Right atrium auricular region (tissue), 2 donors: ENCODE data around the gene ITPRID2. TPM values are rescaled to one million over a fixed set of nuclear protein-coding genes. Genes with fewer than 3 reads are reported as not detected.

Experiments
- DNase-seq: peaks from one replicate; pipeline ENCODE4 v3.0.0-alpha.2; 2019; ENCODE audit warnings: low spot score
- H3K27ac ChIP-seq, 2 donors: fragments of 200-600 bp; sonication (generic); 1 replicate in 1 of 2; 2 replicates in 1 of 2; pipeline ENCODE4 v1.5.1; 2016 to 2019
- H3K27me3 ChIP-seq, 2 donors: fragments of 200-600 bp; sonication (generic); one replicate each; pipeline versions ENCODE4 v1.5.1 to v1.6.0; 2017 to 2019
- H3K36me3 ChIP-seq: fragments of 200-600 bp; sonication (generic); one replicate; pipeline ENCODE4 v1.5.1; 2016
- H3K4me1 ChIP-seq, 2 donors: fragments of 200-600 bp; sonication (generic); one replicate each; pipeline versions ENCODE4 v1.5.1 to v1.6.0; 2017 to 2019
- H3K4me3 ChIP-seq, 2 donors: fragments of 200-600 bp; sonication (generic); 1 replicate in 1 of 2; 2 replicates in 1 of 2; pipeline ENCODE4 v1.5.1; 2017 to 2019; ENCODE audit warnings: mild to moderate bottlenecking in 1 of 2, moderate library complexity in 1 of 2
- H3K9me3 ChIP-seq, 2 donors: fragments of 200-600 bp; sonication (generic); one replicate each; pipeline ENCODE4 v1.5.1; 2019
- CTCF ChIP-seq, 2 donors: fragments of 200-600 bp; sonication (generic); IDR thresholded peaks; one replicate each; pipeline ENCODE4 v1.5.1; 2019; ENCODE audit warnings: antibody characterized with exemption in 2 of 2
- total RNA-seq, 2 donors: library from RNA; depleted of rRNA; stranded (reverse); fragments of >200 nt; gene quantifications; one replicate each; pipeline ENCODE4 v1.1.0, GENCODE V29; 2016

ITPRID2 gene
- total RNA-seq, 2 donors from 2014 or later: 52.0 to 56.5 TPM

- no peak for TF ChIP-seq CTCF (IDR thresholded peaks at IDR 0.05)
- no peak overlapping the region for H3K27ac ChIP-seq
- H3K9me3 ChIP-seq: no peaks in the 10 kb centered on the region
- H3K27me3 ChIP-seq: no peaks in the 10 kb centered on the region
- H3K4me3 ChIP-seq: no peak overlapping the region
- no peaks in the 10 kb centered on the region for H3K4me1 ChIP-seq
- DNase-seq: no peak
- no peaks in the 10 kb centered on the region for H3K36me3 ChIP-seq
Observed at GRCh38 chr2:181862583-181863281, 28.8 kb upstream of the ITPRID2 start.

DNA sequence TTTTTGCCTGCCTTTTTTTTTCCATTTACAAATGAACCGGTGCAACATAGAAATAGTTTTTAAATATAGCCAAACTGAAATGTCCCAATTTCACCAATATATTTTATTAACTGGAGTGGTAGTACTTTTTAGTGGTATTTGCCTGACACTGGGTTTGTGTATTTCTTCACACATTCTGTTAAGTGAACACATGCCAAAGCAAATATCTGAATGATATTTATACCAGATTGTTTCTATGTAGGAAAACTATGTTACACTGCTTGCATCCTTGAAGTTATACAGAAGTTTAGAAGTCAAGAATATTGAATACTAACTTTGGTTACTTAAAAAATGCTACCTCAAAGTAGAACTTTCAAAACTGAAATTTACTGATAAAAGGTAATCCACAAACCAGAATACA is 19.4 kb upstream of the ITPRID2 start:
- Histone ChIP-seq H3K27ac (no peak overlapping the region), H3K27me3 (no peaks in the 10 kb centered on the region), H3K4me1 (no peaks in the 10 kb centered on the region), H3K4me3 (no peak overlapping the region), H3K36me3 (no peaks in the 10 kb centered on the region), H3K9me3 (no peaks in the 10 kb centered on the region)
- TF ChIP-seq CTCF (IDR thresholded peaks at IDR 0.05): no peak
- DNase-seq: no peak

GRCh38 chr2:181876614-181877063 is 14.9 kb upstream of the ITPRID2 start:
- no peak for TF ChIP-seq CTCF (IDR thresholded peaks at IDR 0.05)
- no peak for DNase-seq
- Histone ChIP-seq H3K9me3 (no peaks in the 10 kb centered on the region), H3K36me3 (no peaks in the 10 kb centered on the region), H3K27ac (no peak overlapping the region), H3K4me1 (no peaks in the 10 kb centered on the region), H3K4me3 (no peak overlapping the region), H3K27me3 (no peaks in the 10 kb centered on the region)

DNA sequence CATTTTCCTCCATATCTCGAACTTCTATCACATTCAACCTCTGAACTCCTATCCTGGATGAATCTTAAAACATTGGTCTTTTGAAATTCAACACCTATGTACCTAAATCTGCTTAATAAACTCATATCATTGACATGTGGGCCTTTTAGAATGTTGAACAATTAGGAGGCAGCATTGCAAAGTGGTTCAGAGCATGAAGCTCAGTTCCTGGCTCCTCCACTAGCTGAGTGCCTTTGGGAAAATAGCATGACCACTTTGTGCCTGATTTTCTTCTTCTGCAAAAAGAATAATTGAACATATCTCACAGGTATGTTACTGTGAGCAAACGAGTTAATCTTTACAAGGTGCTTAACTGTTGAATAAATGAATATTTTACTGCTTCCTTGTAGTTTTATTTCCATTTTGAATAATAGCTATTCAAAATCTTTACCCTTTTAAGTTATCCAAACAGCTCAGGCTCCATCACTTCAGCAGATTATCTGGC is 14.3 kb upstream of the ITPRID2 start:
- H3K27me3 ChIP-seq: no peaks in the 10 kb centered on the region
- H3K36me3 ChIP-seq: no peaks in the 10 kb centered on the region
- no peaks in the 10 kb centered on the region for H3K9me3 ChIP-seq

GRCh38 chr2:181878448-181878847 is 13.1 kb upstream of the ITPRID2 start:
- no peak for TF ChIP-seq CTCF (IDR thresholded peaks at IDR 0.05)
- no peaks in the 10 kb centered on the region for H3K36me3 ChIP-seq
- H3K27me3 ChIP-seq: no peaks in the 10 kb centered on the region
- H3K9me3 ChIP-seq: no peaks in the 10 kb centered on the region
- H3K4me1 ChIP-seq: no peaks in the 10 kb centered on the region
- DNase-seq: no peak
- no peak overlapping the region for H3K4me3 ChIP-seq
- no peak overlapping the region for H3K27ac ChIP-seq

More for the DNA sequence above, 14.3 kb upstream of the ITPRID2 start:
- H3K4me1 ChIP-seq: no peaks in the 10 kb centered on the region
- TF ChIP-seq CTCF (IDR thresholded peaks at IDR 0.05): no peak
- no peak overlapping the region for H3K27ac ChIP-seq
- no peak overlapping the region for H3K4me3 ChIP-seq
- DNase-seq: no peak

DNA sequence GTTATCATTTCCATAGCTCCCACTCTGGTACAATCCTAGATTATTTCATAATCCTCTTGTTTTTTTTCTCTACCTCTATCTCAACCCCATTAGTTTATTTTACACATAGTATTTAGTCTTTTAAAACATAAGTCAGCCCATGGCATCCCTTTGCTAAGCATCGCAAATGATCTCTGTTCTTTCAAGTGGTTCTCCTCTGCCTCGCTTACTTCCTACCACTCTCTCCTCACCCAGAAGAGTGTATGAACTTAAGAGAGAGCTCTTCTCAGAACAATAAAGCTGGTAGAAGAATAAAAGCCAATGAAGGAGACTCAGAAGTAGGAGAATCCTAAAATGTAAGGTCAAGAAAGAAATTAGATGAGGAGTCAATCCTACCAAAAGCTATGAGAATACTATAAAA is 12.2 kb upstream of the ITPRID2 start:
- Histone ChIP-seq H3K36me3 (no peaks in the 10 kb centered on the region), H3K4me3 (no peak overlapping the region), H3K27ac (no peak overlapping the region), H3K9me3 (no peaks in the 10 kb centered on the region), H3K27me3 (no peaks in the 10 kb centered on the region), H3K4me1 (no peaks in the 10 kb centered on the region)
- no peak for DNase-seq
- no peak for TF ChIP-seq CTCF (IDR thresholded peaks at IDR 0.05)
